HPDE6-E6E7 (cell line): Measurements from ENCODE around the gene WASHC3.

Experiments used
- DNase-seq: peaks from one replicate; pipeline ENCODE4 v3.0.0; 2011; ENCODE audit warnings: missing footprints; ENCODE audit errors: extremely low spot score

WASHC3 gene

DNA sequence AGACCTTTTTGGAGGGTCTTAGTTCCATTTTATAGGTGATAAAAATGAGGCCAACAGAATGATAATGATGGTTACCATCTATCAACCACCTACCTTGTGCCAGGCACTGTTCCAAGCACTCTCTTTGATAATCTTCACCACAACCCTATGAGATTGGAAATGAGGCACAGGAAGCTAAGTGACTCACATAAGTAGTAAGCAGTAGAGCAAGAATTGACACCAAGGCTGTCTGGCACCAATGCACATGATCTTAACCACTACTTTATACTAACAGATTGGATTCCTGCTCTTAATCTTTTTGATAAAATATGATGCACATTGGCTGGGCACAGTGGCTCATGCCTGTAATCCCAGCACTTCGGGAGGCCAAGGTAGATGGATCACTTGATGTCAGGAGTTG lies 93.0 kb downstream of the WASHC3 start:
- DNase-seq, result no peak

DNA sequence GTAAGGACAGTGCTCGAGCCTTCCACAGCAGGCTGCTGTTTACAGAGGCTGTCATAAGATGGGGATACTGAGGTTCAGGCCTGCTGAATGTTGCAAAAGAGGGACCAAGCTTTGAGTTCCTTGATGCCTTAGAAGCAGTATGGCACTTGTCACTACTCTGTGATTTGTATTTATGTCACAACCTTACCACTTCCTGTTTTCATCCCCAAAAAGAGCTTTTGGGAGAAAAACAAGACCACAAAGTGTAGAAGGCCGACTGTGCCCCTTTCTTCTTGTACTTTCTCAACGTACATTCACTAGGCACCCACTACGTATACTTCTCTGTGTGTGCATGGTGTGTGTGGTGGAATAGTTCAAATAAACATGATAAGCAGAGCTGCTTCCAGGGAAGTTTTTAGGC lies 94.3 kb downstream of the WASHC3 start:
- no peak for DNase-seq

DNA sequence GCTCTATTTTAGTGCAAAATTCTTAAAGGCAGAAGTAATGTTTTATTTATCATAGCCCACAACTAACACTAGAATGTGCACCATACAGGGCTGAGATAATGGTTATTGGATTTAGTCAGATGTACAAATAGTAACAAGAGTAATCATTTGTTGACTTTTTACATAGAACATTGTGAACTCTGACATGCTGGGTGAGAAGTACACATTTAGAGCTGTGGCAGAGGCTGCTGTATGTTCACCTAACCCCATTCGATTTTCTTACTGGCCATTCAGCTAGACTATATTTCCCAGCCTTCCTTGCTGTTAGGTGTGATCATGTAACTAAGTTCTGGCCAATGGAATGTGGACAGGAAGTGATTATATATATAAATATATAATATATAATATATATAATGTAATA lies 95.3 kb downstream of the WASHC3 start:
- no peak for DNase-seq

DNA sequence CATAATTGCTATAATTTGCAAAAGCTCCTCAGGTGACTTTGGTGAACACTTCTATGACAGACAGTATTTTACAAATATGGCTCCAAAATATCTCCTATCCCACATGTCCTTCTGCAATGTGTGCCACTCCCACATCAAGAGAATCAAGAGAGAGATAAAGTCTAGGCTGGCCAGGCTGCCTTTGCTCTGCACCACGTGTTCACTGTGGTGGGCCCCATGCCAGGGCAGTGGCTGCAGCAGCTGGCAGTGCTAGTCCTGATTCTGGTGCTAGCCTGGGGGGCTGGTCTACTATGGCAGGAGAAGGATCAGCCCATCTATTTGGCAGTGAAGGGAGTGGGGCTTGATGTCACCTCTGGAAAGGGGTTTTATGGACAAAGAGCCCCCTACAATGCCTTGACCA lies 98.1 kb downstream of the WASHC3 start:
- no peak for DNase-seq
